HCT116 (cell line): ENCODE data around the gene SNAP29. TPM values are rescaled to one million over a fixed set of nuclear protein-coding genes. Genes with fewer than 3 reads are reported as not detected.

Source experiments
- ATAC-seq: fragments of 200-7000 bp; cut with Tn5 transposase; 2 replicates; pipeline ENCODE4 v1.9.1; 2020; ENCODE audit warnings: mild to moderate bottlenecking, moderate library complexity
- BruUV-seq: library from RNA; stranded (reverse); fragments of 400-500 nt; replicated peaks from 2 replicates; lab custom pipeline; 2021; lab: Mats Ljungman, UMichigan
- CTCF ChIA-PET: fragments of 300-600 bp; sonication (Branson Sonifier 250); formaldehyde crosslinking; loops from one replicate; lab custom pipeline; 2021; ENCODE audit warnings: antibody characterized with exemption; lab: Charles Lee
- POLR2A ChIA-PET: fragments of 300-600, 350-600 bp; sonication (Branson Sonifier 250); formaldehyde crosslinking; loops from one replicate; lab custom pipeline; 2021; ENCODE audit warnings: antibody characterized with exemption; lab: Charles Lee
- RAD21 ChIA-PET, 2 experiments: fragments of 300-600 bp; sonication (Branson Sonifier 250); formaldehyde crosslinking; loops; one replicate each; lab custom pipeline; 2023; ENCODE audit warnings: low total read pairs in 2 of 2; ENCODE audit not compliant: uncharacterized antibody in 2 of 2, unreplicated experiment in 2 of 2, low non-redundant PET in 1 of 2; lab: Charles Lee
- DNase-seq: peaks from one replicate; pipeline ENCODE4 v3.0.0-alpha.2; 2010; ENCODE audit warnings: low read depth, low spot score
- H2AFZ ChIP-seq: fragments of 200-600 bp; shearing (Covaris generic), sonication (generic); 2 replicates; pipeline ENCODE4 v1.6.1; 2017; ENCODE audit warnings: low read depth, mixed run types, mixed read lengths, antibody characterized with exemption, low read length; ENCODE audit not compliant: poor library complexity, severe bottlenecking
- H3K27ac ChIP-seq: 2 replicates; pipeline ENCODE4 v1.5.1; 2012; ENCODE audit warnings: low read depth, low read length
- H3K27me3 ChIP-seq: fragments of 200-600 bp; sonication (generic); 2 replicates; pipeline ENCODE4 v1.6.1; 2016; ENCODE audit warnings: mixed run types, low read length, mixed read lengths; ENCODE audit not compliant: insufficient read depth
- H3K36me3 ChIP-seq, 2 experiments: fragments of 200-500 bp in 1 of 2; fragments of 200-600 bp in 1 of 2; sonication (Bioruptor generic) in 1 of 2; sonication (generic) in 1 of 2; 2 replicates each; pipeline versions ENCODE4 v1.5.1 to v1.6.1; 2014 to 2016; ENCODE audit warnings: low read length in 2 of 2, inconsistent platforms in 1 of 2, mixed read lengths in 1 of 2, mixed run types in 1 of 2; ENCODE audit not compliant: insufficient read depth in 2 of 2, control insufficient read depth in 1 of 2
- H3K4me1 ChIP-seq, 2 experiments: fragments of 200-600 bp in 1 of 2; sonication (generic) in 1 of 2; 2 replicates each; pipeline versions ENCODE4 v1.5.1 to v1.6.1; 2012 to 2017; ENCODE audit warnings: low read length in 2 of 2, inconsistent platforms in 1 of 2, mild to moderate bottlenecking in 1 of 2, mixed read lengths in 1 of 2, mixed run types in 1 of 2, moderate library complexity in 1 of 2; ENCODE audit not compliant: insufficient read depth in 2 of 2, control insufficient read depth in 1 of 2
- H3K4me2 ChIP-seq: fragments of 200-600 bp; sonication (generic); 2 replicates; pipeline ENCODE4 v1.6.1; 2017; ENCODE audit warnings: mixed run types, low read length, mixed read lengths
- H3K4me3 ChIP-seq, 2 experiments: fragments of 200-600 bp in 1 of 2; sonication (generic) in 1 of 2; replicated peaks in 1 of 2; 2 replicates each; pipeline ENCODE4 v1.5.1; 2011 to 2016; ENCODE audit warnings: low read length in 2 of 2, control low read depth in 1 of 2, low read depth in 1 of 2, mild to moderate bottlenecking in 1 of 2, mixed read lengths in 1 of 2, mixed run types in 1 of 2
- H3K79me2 ChIP-seq: fragments of 200-600 bp; sonication (generic); 2 replicates; pipeline ENCODE4 v1.6.1; 2017; ENCODE audit warnings: mild to moderate bottlenecking, mixed run types, low read length, moderate library complexity, mixed read lengths; ENCODE audit not compliant: insufficient read depth
- H3K9ac ChIP-seq: fragments of 200-600 bp; sonication (generic); 2 replicates; pipeline ENCODE4 v1.6.1; 2016; ENCODE audit warnings: low read length, mixed read lengths
- H3K9me2 ChIP-seq: fragments of 200-600 bp; sonication (generic), shearing (Covaris generic); 2 replicates; pipeline ENCODE4 v1.6.1; 2017; ENCODE audit warnings: mixed run types, mild to moderate bottlenecking, moderate library complexity; ENCODE audit not compliant: insufficient read depth
- H3K9me3 ChIP-seq, 2 experiments: fragments of 200-500 bp in 1 of 2; fragments of 200-600 bp in 1 of 2; sonication (Bioruptor generic) in 1 of 2; sonication (generic) in 1 of 2; 2 replicates each; pipeline ENCODE4 v1.6.1; 2014 to 2017; ENCODE audit warnings: low read length in 2 of 2, mixed read lengths in 2 of 2, inconsistent platforms in 1 of 2, low read depth in 1 of 2, mild to moderate bottlenecking in 1 of 2, mixed run types in 1 of 2, moderate library complexity in 1 of 2; ENCODE audit not compliant: control insufficient read depth in 1 of 2, insufficient read depth in 1 of 2
- H4K20me1 ChIP-seq: fragments of 200-600 bp; sonication (generic), shearing (Covaris generic); 2 replicates; pipeline ENCODE4 v1.6.1; 2017; ENCODE audit warnings: mixed run types, mild to moderate bottlenecking, moderate library complexity; ENCODE audit not compliant: insufficient read depth
- ATF3 ChIP-seq: IDR thresholded peaks from 2 replicates; pipeline ENCODE4 v1.6.1; 2012
- EGR1 ChIP-seq: IDR thresholded peaks from 2 replicates; pipeline ENCODE4 v1.6.1; 2012; ENCODE audit warnings: low read depth
- ELF1 ChIP-seq: IDR thresholded peaks from 2 replicates; pipeline ENCODE4 v1.6.1; 2012; ENCODE audit warnings: low read depth, borderline replicate concordance
- EZH2phosphoT487 ChIP-seq: fragments of 200-600 bp; IDR thresholded peaks from 2 replicates; pipeline ENCODE4 v1.6.1; 2018; ENCODE audit warnings: antibody characterized with exemption, borderline replicate concordance
- FOSL1 ChIP-seq: IDR thresholded peaks from 2 replicates; pipeline ENCODE4 v1.6.1; 2012; ENCODE audit warnings: low read depth
- RAD21 ChIP-seq: IDR thresholded peaks from 2 replicates; pipeline ENCODE4 v1.6.1; 2012; ENCODE audit warnings: low read depth, mild to moderate bottlenecking
- intact Hi-C: fragments of 100-400 bp; cut with micrococcal nuclease; formaldehyde crosslinking; loops from 2 replicates; pipeline ENCODE4 v1.10.0; 2022
- total RNA-seq: library from RNA; stranded (reverse); gene quantifications from one replicate; pipeline ENCODE4 v1.2.1, GENCODE V29; 2021; ENCODE audit not compliant: unreplicated experiment
- TF ChIP-seq, protein P1 (sequence below): IDR thresholded peaks from 2 replicates; pipeline ENCODE4 v1.6.1; 2012
- TF ChIP-seq, protein P2 (sequence below): IDR thresholded peaks from 2 replicates; pipeline ENCODE4 v1.6.1; 2012; ENCODE audit warnings: low read depth
- TF ChIP-seq, protein P3 (sequence below): IDR thresholded peaks from 2 replicates; pipeline ENCODE4 v1.6.1; 2011; ENCODE audit warnings: mild to moderate bottlenecking, low read length, moderate library complexity; ENCODE audit not compliant: insufficient replicate concordance; ENCODE audit errors: extremely low read depth

Gene SNAP29
- total RNA-seq, 1 experiment from 2014 or later, result 27.3 TPM

GRCh38 chr22:20859615-20860014 lies 808 bp downstream of the SNAP29 start:
- H3K4me2 ChIP-seq, result peak overlapping the region; percentile 75
- TSS peak; percentile 78 for BruUV-seq
- peak overlapping the region; percentile 73 to 99 for H3K4me3 ChIP-seq
- no peaks in the 10 kb centered on the region for H3K27me3 ChIP-seq
- H3K4me1 ChIP-seq, result peaks cover 14 to 17% of the 10 kb centered on the region in 2 experiments
- no peaks in the 10 kb centered on the region for H3K9me3 ChIP-seq
- intact Hi-C loops, result no loop called here
- ChIA-PET POLR2A (no interaction called here), RAD21 (no interaction called here), CTCF (interaction anchor here (1.6 kb wide), 1 partner anchor 26 kb away, joined by 5 read pairs; no protein-coding TSS in a partner anchor)
- peak overlapping the region; percentile 77; the same call in 1 of the 2 replicates for H3K27ac ChIP-seq
- TF ChIP-seq, protein P1, sequence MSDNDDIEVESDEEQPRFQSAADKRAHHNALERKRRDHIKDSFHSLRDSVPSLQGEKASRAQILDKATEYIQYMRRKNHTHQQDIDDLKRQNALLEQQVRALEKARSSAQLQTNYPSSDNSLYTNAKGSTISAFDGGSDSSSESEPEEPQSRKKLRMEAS, result no peak
- no peak for TF ChIP-seq RAD21
- TF ChIP-seq, protein P2, sequence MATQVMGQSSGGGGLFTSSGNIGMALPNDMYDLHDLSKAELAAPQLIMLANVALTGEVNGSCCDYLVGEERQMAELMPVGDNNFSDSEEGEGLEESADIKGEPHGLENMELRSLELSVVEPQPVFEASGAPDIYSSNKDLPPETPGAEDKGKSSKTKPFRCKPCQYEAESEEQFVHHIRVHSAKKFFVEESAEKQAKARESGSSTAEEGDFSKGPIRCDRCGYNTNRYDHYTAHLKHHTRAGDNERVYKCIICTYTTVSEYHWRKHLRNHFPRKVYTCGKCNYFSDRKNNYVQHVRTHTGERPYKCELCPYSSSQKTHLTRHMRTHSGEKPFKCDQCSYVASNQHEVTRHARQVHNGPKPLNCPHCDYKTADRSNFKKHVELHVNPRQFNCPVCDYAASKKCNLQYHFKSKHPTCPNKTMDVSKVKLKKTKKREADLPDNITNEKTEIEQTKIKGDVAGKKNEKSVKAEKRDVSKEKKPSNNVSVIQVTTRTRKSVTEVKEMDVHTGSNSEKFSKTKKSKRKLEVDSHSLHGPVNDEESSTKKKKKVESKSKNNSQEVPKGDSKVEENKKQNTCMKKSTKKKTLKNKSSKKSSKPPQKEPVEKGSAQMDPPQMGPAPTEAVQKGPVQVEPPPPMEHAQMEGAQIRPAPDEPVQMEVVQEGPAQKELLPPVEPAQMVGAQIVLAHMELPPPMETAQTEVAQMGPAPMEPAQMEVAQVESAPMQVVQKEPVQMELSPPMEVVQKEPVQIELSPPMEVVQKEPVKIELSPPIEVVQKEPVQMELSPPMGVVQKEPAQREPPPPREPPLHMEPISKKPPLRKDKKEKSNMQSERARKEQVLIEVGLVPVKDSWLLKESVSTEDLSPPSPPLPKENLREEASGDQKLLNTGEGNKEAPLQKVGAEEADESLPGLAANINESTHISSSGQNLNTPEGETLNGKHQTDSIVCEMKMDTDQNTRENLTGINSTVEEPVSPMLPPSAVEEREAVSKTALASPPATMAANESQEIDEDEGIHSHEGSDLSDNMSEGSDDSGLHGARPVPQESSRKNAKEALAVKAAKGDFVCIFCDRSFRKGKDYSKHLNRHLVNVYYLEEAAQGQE, result no peak
- no peak for TF ChIP-seq ELF1
- TF ChIP-seq EZH2phosphoT487, result no peak
- TF ChIP-seq EGR1, result no peak
- no peak for TF ChIP-seq ATF3
- TF ChIP-seq, protein P3, sequence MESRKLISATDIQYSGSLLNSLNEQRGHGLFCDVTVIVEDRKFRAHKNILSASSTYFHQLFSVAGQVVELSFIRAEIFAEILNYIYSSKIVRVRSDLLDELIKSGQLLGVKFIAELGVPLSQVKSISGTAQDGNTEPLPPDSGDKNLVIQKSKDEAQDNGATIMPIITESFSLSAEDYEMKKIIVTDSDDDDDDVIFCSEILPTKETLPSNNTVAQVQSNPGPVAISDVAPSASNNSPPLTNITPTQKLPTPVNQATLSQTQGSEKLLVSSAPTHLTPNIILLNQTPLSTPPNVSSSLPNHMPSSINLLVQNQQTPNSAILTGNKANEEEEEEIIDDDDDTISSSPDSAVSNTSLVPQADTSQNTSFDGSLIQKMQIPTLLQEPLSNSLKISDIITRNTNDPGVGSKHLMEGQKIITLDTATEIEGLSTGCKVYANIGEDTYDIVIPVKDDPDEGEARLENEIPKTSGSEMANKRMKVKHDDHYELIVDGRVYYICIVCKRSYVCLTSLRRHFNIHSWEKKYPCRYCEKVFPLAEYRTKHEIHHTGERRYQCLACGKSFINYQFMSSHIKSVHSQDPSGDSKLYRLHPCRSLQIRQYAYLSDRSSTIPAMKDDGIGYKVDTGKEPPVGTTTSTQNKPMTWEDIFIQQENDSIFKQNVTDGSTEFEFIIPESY, result no peak
- TF ChIP-seq FOSL1, result no peak
- no peaks in the 10 kb centered on the region; the same call in 1 of the 2 replicates for H4K20me1 ChIP-seq
- H3K9me2 ChIP-seq, result no peaks in the 10 kb centered on the region
- H3K79me2 ChIP-seq, result peaks cover 37% of the 10 kb centered on the region
- no peak overlapping the region for H2AFZ ChIP-seq
- ATAC-seq, result no peak
- H3K36me3 ChIP-seq, result 0 out of 4 replicates have a peak, but pooled peaks cover 0 to 6% of the 10 kb centered on the region in 2 experiments
- DNase-seq, result no peak
- peak overlapping the region; percentile 88 for H3K9ac ChIP-seq
